KOPT-K1 (cell line): ENCODE data around the gene FAM13A.
"Not testable (repeated sequence)": the region's sequence is repeated elsewhere in the genome, so short reads cannot be mapped to it uniquely, and the experiment has no call there.

ENCODE experiments used
- H3K27ac ChIP-seq: fragments of 200-600 bp; sonication (generic); 2 replicates; pipeline ENCODE4 v1.5.1; 2016; ENCODE audit warnings: antibody characterized with exemption, mild to moderate bottlenecking, low read depth, low read length; ENCODE audit not compliant: poor library complexity, severe bottlenecking
- H3K36me3 ChIP-seq: fragments of 200-600 bp; sonication (generic); 2 replicates; pipeline ENCODE4 v1.5.1; 2017; ENCODE audit warnings: antibody characterized with exemption, mild to moderate bottlenecking, low read length, moderate library complexity; ENCODE audit not compliant: insufficient read depth
- H3K9me3 ChIP-seq: fragments of 200-600 bp; sonication (generic); 2 replicates; pipeline ENCODE4 v1.5.1; 2017; ENCODE audit warnings: antibody characterized with exemption, low read length, mild to moderate bottlenecking; ENCODE audit not compliant: insufficient read depth, poor library complexity, severe bottlenecking

The FAM13A gene

GRCh38 chr4:88928852-88929251, 128.1 kb downstream of the FAM13A start:
- Histone ChIP-seq H3K27ac (no peak overlapping the region), H3K36me3 (no peaks in the 10 kb centered on the region), H3K9me3 (no peaks in the 10 kb centered on the region)

DNA sequence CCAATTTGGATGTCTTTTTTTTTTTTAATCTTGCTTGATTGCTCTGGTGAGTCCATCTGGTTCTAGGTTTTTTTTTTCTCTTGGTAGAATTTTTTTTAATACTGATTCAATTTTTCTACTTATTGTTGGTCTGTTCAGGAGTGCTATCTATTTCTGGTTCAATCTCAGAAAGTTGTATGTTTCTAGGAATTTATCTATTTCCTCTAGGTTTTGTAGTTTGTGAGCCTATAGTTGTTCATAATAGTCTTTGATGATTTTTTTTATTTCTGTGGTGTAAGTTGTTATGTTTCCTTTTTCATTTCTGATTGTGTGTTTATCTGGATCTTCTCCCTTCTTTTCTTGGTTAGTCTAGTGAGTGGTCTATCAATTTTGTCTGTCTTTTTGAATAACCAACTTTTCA, 129.6 kb downstream of the FAM13A start:
- Histone ChIP-seq H3K27ac (no peak overlapping the region), H3K36me3 (no peaks in the 10 kb centered on the region), H3K9me3 (no peaks in the 10 kb centered on the region)

DNA sequence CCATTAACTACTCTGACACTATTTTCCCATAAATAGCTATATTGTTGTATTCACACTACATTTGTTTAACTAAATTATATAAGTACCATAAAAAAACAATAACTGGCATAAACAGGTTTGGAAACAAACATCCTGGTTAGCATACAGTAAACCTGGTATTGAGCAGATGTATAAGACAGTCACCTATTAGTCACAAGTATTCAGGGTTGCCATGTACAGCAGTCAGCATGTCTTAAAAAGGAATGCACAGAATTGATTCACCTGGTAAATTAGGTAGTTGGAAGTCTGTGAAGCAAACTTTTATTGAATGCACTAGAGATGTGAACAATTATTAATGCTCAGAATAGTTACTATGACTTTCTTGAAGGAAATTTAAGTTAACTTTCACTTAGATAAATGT, 137.9 kb downstream of the FAM13A start:
- H3K36me3 ChIP-seq = no peaks in the 10 kb centered on the region
- no peak overlapping the region for H3K27ac ChIP-seq
- H3K9me3 ChIP-seq = no peaks in the 10 kb centered on the region

- not testable (repeated sequence) for H3K27ac ChIP-seq, H3K36me3 ChIP-seq
Observed at GRCh38 chr4:88913181-88913580, 143.8 kb downstream of the FAM13A start.

GRCh38 chr4:88911246-88912212, 145.5 kb downstream of the FAM13A start:
- no peaks in the 10 kb centered on the region for H3K9me3 ChIP-seq
- H3K27ac ChIP-seq = no peak overlapping the region
- H3K36me3 ChIP-seq = no peaks in the 10 kb centered on the region

More at GRCh38 chr4:88913181-88913580, 143.8 kb downstream of the FAM13A start:
- H3K9me3 ChIP-seq = not testable (repeated sequence)

GRCh38 chr4:88910101-88910500, 146.9 kb downstream of the FAM13A start:
- no peaks in the 10 kb centered on the region for H3K9me3 ChIP-seq
- no peaks in the 10 kb centered on the region for H3K36me3 ChIP-seq
- no peak overlapping the region for H3K27ac ChIP-seq

DNA sequence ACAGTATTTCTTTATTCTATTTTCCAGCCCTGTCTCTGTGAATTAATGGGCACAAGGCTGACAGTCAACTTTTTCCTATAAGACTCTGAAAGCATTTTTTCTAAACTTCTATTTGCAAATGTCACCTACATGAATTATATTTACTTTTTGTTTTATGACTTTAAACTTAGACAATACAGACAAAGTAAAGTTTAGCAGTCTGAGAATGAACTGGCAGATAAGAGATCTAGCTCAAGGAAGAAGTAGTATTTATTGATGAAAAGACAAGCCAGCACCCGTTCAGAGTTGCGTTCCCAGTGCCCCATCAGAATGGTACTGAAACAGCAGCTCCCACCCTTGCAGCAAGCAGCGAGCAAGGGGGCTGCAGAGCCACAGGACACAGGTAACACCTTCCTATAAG, 148.5 kb downstream of the FAM13A start:
- Histone ChIP-seq H3K27ac (no peak overlapping the region), H3K36me3 (no peaks in the 10 kb centered on the region), H3K9me3 (no peaks in the 10 kb centered on the region)

DNA sequence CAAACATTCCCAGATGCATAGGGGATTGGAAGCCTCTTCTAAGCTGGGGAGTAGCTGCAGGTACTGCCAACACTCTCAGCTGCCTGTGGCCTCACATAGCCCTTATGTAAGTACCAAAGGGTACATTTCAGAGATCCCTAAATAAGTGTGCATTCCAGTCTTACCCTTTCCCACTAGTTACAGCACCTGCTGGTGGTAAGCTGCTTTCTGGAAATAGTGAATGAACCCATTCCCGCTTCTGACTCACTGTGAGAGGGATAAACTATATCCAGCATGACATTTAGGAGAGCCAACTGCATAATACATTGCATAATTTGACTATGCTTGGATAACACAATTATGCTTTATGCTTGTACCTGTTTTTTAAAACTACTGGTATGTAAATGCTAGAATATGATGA, 149.0 kb downstream of the FAM13A start:
- Histone ChIP-seq H3K36me3 (no peaks in the 10 kb centered on the region), H3K9me3 (no peaks in the 10 kb centered on the region), H3K27ac (no peak overlapping the region)

- Histone ChIP-seq H3K9me3 (no peaks in the 10 kb centered on the region), H3K27ac (no peak overlapping the region), H3K36me3 (no peaks in the 10 kb centered on the region)
Observed at GRCh38 chr4:88907478-88907877, 149.5 kb downstream of the FAM13A start.

GRCh38 chr4:88904240-88904639, 152.7 kb downstream of the FAM13A start:
- not testable (repeated sequence) for H3K36me3 ChIP-seq, H3K9me3 ChIP-seq

DNA sequence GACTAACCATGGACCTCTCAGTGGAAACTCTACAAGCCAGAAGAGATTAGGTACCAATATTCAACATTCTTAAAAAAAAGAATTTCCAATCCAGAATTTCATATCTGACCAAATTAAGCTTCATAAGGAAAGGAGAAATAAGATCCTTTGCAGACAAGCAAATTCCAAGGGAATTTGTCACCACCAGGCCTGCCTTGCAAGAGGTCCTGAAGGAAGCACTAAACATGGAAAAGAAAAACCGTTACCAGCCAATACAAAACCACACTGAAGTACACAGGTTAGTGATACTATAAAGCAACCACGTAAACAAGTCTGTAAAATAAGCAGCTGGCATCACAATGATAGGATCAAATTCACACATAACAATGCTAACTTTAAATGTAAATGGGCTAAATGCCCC, 156.6 kb downstream of the FAM13A start:
- no peaks in the 10 kb centered on the region for H3K36me3 ChIP-seq
- H3K27ac ChIP-seq = no peak overlapping the region
- H3K9me3 ChIP-seq = no peaks in the 10 kb centered on the region

More at GRCh38 chr4:88904240-88904639, 152.7 kb downstream of the FAM13A start:
- H3K27ac ChIP-seq = not testable (repeated sequence)

DNA sequence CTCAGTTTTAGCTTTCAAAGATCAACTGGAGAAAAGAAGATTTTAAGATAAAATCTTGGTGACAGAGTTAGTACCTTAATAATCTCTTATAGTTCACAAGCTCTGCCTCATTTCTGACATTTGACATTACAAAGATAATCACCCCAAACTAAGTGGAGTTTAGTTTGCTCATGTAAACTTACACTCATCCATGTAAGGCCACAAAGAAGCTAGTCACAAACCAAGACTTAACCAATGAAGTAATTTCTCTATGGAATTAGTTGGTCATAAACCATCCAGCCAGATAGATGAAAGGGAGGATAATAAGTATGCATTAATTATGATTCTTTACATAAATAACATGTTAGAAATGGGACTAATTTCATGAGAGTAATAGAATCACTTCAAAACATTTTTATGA, 159.2 kb downstream of the FAM13A start:
- Histone ChIP-seq H3K9me3 (no peaks in the 10 kb centered on the region), H3K27ac (no peak overlapping the region), H3K36me3 (no peaks in the 10 kb centered on the region)

GRCh38 chr4:88897180-88897579, 159.8 kb downstream of the FAM13A start:
- no peaks in the 10 kb centered on the region for H3K36me3 ChIP-seq
- H3K9me3 ChIP-seq = no peaks in the 10 kb centered on the region
- H3K27ac ChIP-seq = no peak overlapping the region

DNA sequence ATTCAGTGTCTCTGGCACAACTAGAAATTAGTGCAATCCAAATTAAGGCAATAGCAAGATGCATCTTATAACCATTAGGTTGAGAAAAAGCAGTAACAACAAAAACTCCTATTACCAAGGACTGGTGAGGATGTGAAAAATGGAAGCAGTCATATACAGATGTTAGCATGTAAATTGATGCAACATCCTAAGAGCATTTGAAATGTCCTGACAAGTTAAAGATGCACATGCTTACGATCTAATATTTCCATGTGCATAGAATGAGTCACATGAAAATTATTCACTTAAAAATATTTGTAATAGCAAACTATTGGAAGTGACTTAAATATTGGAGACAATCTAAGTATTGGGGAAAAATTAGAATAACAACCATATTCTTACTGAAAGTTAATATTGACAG, 163.0 kb downstream of the FAM13A start:
- no peak overlapping the region for H3K27ac ChIP-seq
- H3K9me3 ChIP-seq = no peaks in the 10 kb centered on the region
- no peaks in the 10 kb centered on the region for H3K36me3 ChIP-seq

DNA sequence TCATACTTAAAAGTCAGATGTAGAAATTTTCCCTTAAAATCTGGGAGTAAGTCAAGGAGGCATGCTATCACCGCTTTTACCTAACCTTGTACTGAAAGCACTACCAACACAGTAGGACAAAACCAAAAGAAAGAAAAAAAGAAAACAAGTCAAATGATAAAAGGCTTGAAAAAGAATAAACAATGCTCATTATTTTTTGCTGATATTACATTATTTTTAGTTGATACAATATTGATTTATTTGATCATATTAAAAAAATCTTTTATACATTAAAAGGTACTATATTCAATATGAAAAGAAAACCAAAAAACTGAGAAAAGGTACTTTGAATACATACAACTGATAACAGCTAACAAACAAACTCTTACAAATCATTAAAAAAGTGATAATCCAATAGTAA, 164.3 kb downstream of the FAM13A start:
- Histone ChIP-seq H3K36me3 (no peaks in the 10 kb centered on the region), H3K9me3 (no peaks in the 10 kb centered on the region), H3K27ac (no peak overlapping the region)

DNA sequence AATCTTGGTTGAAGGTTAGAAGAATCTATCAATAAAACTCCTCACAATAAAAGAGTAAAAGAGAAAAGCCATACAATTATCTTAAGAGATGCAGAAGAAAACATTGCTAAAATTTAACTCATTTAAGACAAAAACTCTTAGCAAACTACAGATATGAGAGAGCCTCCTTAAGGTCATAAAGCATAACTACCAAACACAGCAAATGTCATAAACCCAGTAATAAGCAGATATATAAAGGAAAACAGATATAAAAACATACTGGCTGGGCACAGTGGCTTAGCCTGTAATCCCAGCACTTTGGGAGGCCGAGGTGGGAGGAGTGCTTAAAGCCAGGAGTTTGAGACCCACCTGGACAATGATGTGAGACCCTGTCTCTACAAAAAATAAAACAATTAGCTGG, 165.3 kb downstream of the FAM13A start:
- no peaks in the 10 kb centered on the region for H3K9me3 ChIP-seq
- no peak overlapping the region for H3K27ac ChIP-seq
- no peaks in the 10 kb centered on the region for H3K36me3 ChIP-seq
